Keratinocyte (primary cell): ENCODE data around the gene DNAH2. TPM values are rescaled to one million over a fixed set of nuclear protein-coding genes. Genes with fewer than 3 reads are reported as not detected.

ENCODE experiments used
- DNase-seq: peaks from one replicate; pipeline ENCODE4 v3.0.0-alpha.2; 2011; ENCODE audit warnings: low read depth, missing footprints, low spot score
- FAIRE-seq: peaks from 2 replicates; lab custom pipeline; 2011; peaks lifted over from hg19 to GRCh38; lab: Jason Lieb, UNC
- H2AFZ ChIP-seq: 2 replicates; pipeline ENCODE4 v1.6.0; 2012; ENCODE audit warnings: low read length, control low read depth, inconsistent platforms; ENCODE audit not compliant: control insufficient read depth
- H3K27ac ChIP-seq: 2 replicates; pipeline ENCODE4 v1.5.1; 2011; ENCODE audit warnings: low read length; ENCODE audit not compliant: control insufficient read depth, insufficient read depth
- H3K27me3 ChIP-seq: 3 replicates; pipeline ENCODE4 v1.6.0; 2011; ENCODE audit warnings: low read length; ENCODE audit not compliant: control insufficient read depth, insufficient read depth; ENCODE audit errors: extremely low read depth
- H3K36me3 ChIP-seq, 2 experiments: 2 replicates in 1 of 2; 3 replicates in 1 of 2; pipeline ENCODE4 v1.5.1; 2011; ENCODE audit warnings: low read length in 2 of 2, mild to moderate bottlenecking in 1 of 2; ENCODE audit not compliant: control insufficient read depth in 2 of 2, insufficient read depth in 2 of 2; ENCODE audit errors: extremely low read depth in 1 of 2
- H3K4me1 ChIP-seq: 3 replicates; pipeline ENCODE4 v1.5.1; 2011; ENCODE audit warnings: low read length; ENCODE audit not compliant: control insufficient read depth, insufficient read depth; ENCODE audit errors: extremely low read depth
- H3K4me2 ChIP-seq: 3 replicates; pipeline ENCODE4 v1.6.0; 2011; ENCODE audit warnings: low read depth, low read length; ENCODE audit not compliant: control insufficient read depth, insufficient read depth; ENCODE audit errors: extremely low read depth
- H3K4me3 ChIP-seq, 3 experiments: fragments of 200-600 bp in 1 of 3; sonication (generic) in 1 of 3; 2 replicates in 2 of 3; 3 replicates in 1 of 3; pipeline ENCODE4 v1.5.1; 2011 to 2016; ENCODE audit warnings: low read length in 3 of 3, mild to moderate bottlenecking in 3 of 3, control low read depth in 2 of 3, inconsistent platforms in 1 of 3, low read depth in 1 of 3, mixed read lengths in 1 of 3, mixed run types in 1 of 3, moderate library complexity in 1 of 3; ENCODE audit not compliant: control insufficient read depth in 2 of 3, insufficient read depth in 2 of 3; ENCODE audit errors: extremely low read depth in 1 of 3
- H3K79me2 ChIP-seq: 2 replicates; pipeline ENCODE4 v1.6.0; 2012; ENCODE audit warnings: low read length; ENCODE audit not compliant: control insufficient read depth, insufficient read depth
- H3K9ac ChIP-seq: 3 replicates; pipeline ENCODE4 v1.6.0; 2011; ENCODE audit warnings: low read length; ENCODE audit not compliant: control insufficient read depth, insufficient read depth; ENCODE audit errors: extremely low read depth
- H3K9me1 ChIP-seq: 3 replicates; pipeline ENCODE4 v1.6.0; 2011; ENCODE audit warnings: low read length; ENCODE audit not compliant: control insufficient read depth, insufficient read depth; ENCODE audit errors: extremely low read depth
- H3K9me3 ChIP-seq: 2 replicates; pipeline ENCODE4 v1.5.1; 2012; ENCODE audit warnings: low read depth, low read length; ENCODE audit not compliant: control insufficient read depth
- H4K20me1 ChIP-seq: 3 replicates; pipeline ENCODE4 v1.6.0; 2011; ENCODE audit warnings: low read length; ENCODE audit not compliant: control insufficient read depth, insufficient read depth; ENCODE audit errors: extremely low read depth
- EZH2 ChIP-seq: IDR thresholded peaks from one replicate; pipeline ENCODE4 v1.6.1; 2012; ENCODE audit warnings: inconsistent platforms, mild to moderate bottlenecking, low read length, moderate library complexity
- dilution Hi-C: fragments of 300-500 bp; cut with MboI; formaldehyde crosslinking; loops from one replicate; pipeline ENCODE4 v1.7.0; 2020; ENCODE audit warnings: low sequenced_read_pairs; ENCODE audit not compliant: extremely low pct_ligation_motif_present
- polyA plus RNA-seq, 5 experiments: library from polyadenylated mRNA; depleted of rRNA in 3 of 5; stranded (reverse) in 3 of 5; stranded (forward) in 1 of 5; unstranded in 1 of 5; fragments of >200 nt; gene quantifications; 1 replicate in 1 of 5; 2 replicates in 3 of 5; 3 replicates in 1 of 5; pipeline versions ENCODE4 v1.2.1 to v1.2.3, GENCODE V29; 2011 to 2012; ENCODE audit warnings: missing spikeins in 2 of 5, low read depth in 1 of 5, low replicate concordance in 1 of 5
- TF ChIP-seq, protein P1 (sequence below), 3 experiments: IDR thresholded peaks in 1 of 3; conservative IDR thresholded peaks in 1 of 3; optimal IDR thresholded peaks in 1 of 3; 2 replicates in 2 of 3; 3 replicates in 1 of 3; pipeline versions ENCODE3 to v1.5.1; 2011; ENCODE audit warnings: low read length in 3 of 3, mild to moderate bottlenecking in 3 of 3, moderate library complexity in 2 of 3, control low read depth in 1 of 3, inconsistent platforms in 1 of 3; ENCODE audit not compliant: insufficient read depth in 2 of 3; ENCODE audit errors: extremely low read depth in 1 of 3

DNAH2 gene
- polyA plus RNA-seq, 1 donor (not counting 4 experiments of a cell fraction or from before 2014, with no cell fraction given), result 0.13 TPM

DNA sequence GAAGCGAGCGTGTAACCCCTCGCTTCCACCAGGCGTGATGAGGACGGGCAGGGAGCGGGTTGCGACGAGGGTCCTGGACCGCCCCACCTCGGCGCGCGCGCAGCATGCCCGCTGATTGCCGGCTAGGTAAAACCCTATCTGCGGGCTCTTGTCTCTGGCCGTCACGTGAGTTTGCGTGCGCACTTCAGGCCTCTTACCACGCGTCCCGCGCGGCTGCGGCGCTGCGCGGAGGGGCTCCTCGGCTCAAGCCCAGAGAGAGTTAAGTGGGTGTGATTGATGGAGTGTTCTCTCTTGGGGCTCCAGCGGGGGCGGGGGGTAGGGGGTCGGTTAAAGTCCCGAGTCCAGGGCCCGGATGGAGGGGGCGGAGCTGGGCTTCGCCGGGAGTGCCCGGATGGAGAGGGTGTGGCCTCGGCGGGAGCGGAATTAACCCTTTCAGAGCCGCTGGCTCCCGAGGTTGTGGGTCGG, 124.4 kb downstream of the DNAH2 start:
- H2AFZ ChIP-seq, result peak overlapping the region; percentile 67
- peak overlapping the region; percentile 99 for H3K27ac ChIP-seq
- H3K9me3 ChIP-seq, result no peaks in the 10 kb centered on the region
- H3K79me2 ChIP-seq, result peaks cover 28% of the 10 kb centered on the region
- H3K4me1 ChIP-seq, result peaks cover 53% of the 10 kb centered on the region
- FAIRE-seq (peak; percentile 39), DNase-seq (no peak)
- peaks cover 3% of the 10 kb centered on the region for H4K20me1 ChIP-seq
- peak overlapping the region; percentile 67 to 98 (median 97) for H3K4me3 ChIP-seq
- no peaks in the 10 kb centered on the region for H3K27me3 ChIP-seq
- H3K36me3 ChIP-seq, result peaks cover 9 to 13% of the 10 kb centered on the region in 2 experiments
- H3K9ac ChIP-seq, result peak overlapping the region; percentile 99
- no peak for TF ChIP-seq EZH2
- dilution Hi-C loops, result no loop called here
- H3K9me1 ChIP-seq, result no peaks in the 10 kb centered on the region
- peak overlapping the region; percentile 99 for H3K4me2 ChIP-seq

DNA sequence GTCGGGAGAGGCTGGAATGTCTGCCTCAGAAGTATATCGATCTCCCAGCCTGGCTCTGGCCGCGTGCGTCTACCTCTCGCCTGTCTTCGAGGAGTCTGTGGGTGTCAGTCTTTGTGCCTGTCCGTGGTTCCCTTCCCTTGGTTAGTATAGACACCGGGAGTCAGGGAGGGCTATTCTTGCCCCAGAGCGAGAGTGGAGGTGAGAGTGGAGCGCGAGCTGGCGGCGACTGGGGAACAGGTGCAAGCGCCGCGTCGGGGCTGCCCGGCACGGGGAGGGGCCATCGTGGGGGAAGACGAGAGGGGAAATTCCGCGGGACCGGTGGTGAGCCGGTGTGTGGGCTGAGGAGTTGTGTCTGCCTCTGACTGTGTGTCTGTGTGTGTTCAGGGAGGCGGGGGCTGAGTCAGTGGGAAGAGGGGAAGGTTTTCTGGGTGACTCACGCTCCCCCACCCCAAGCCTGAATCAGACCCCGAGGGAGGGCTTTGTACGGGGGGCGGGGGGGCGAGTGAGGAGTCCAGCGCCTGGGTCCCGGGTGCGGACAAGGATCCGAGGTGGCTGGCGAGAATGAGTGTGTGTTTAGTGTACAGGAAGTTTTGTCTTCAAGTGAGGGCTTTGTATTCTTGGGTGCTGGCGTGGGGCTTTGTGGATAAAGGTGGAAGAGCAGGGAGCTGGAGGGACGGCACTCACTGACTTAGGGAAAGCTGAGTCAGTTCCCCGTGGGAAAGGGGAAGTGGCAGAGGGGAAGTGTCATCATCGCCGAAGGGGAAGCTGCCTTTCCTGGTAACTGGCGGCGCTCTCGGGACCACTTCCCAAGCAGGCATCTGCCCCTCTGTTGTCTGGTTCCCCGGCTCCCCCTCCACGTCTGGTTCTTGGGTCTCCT, 125.1 kb downstream of the DNAH2 start:
- Histone ChIP-seq H3K9me1 (no peaks in the 10 kb centered on the region), H4K20me1 (peaks cover 3% of the 10 kb centered on the region), H3K4me1 (peaks cover 47% of the 10 kb centered on the region), H3K4me2 (peak overlapping the region; percentile 99), H3K9ac (peak overlapping the region; percentile 99), H3K27ac (peak overlapping the region; percentile 99), H3K79me2 (peaks cover 30% of the 10 kb centered on the region), H3K36me3 (peaks cover 11 to 13% of the 10 kb centered on the region in 2 experiments), H3K4me3 (peak overlapping the region; percentile 67 to 98 (median 97)), H3K9me3 (no peaks in the 10 kb centered on the region), H3K27me3 (no peaks in the 10 kb centered on the region), H2AFZ (peak overlapping the region; percentile 33)
- TF ChIP-seq, protein P1, sequence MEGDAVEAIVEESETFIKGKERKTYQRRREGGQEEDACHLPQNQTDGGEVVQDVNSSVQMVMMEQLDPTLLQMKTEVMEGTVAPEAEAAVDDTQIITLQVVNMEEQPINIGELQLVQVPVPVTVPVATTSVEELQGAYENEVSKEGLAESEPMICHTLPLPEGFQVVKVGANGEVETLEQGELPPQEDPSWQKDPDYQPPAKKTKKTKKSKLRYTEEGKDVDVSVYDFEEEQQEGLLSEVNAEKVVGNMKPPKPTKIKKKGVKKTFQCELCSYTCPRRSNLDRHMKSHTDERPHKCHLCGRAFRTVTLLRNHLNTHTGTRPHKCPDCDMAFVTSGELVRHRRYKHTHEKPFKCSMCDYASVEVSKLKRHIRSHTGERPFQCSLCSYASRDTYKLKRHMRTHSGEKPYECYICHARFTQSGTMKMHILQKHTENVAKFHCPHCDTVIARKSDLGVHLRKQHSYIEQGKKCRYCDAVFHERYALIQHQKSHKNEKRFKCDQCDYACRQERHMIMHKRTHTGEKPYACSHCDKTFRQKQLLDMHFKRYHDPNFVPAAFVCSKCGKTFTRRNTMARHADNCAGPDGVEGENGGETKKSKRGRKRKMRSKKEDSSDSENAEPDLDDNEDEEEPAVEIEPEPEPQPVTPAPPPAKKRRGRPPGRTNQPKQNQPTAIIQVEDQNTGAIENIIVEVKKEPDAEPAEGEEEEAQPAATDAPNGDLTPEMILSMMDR (optimal IDR thresholded peaks at IDR 0.05 in 1 of 3, IDR thresholded peaks at IDR 0.05 in 1 of 3, conservative IDR thresholded peaks at IDR 0.05 in 1 of 3; ENCODE audit: extremely low read depth in 1 of 3, insufficient read depth in 2 of 3, low read length in 3 of 3), result peak in 1 of 3 experiments; percentile 38
- no peak for TF ChIP-seq EZH2
- dilution Hi-C loops, result no loop called here
- DNase-seq (peak; percentile 79), FAIRE-seq (peak; percentile 76)
